Naive B cell (primary cell): ENCODE results near the gene C6orf15. TPM values are rescaled to one million over a fixed set of nuclear protein-coding genes. Genes with fewer than 3 reads are reported as not detected.
"Not testable (repeated sequence)": the region's sequence is repeated elsewhere in the genome, so short reads cannot be mapped to it uniquely, and the experiment has no call there.

Source experiments
- ATAC-seq, 2 donors: fragments of 150-1000 bp; cut with Tn5 transposase; 2 replicates each; pipeline ENCODE4 v1.10.0; 2021; ENCODE audit warnings: low read depth in 2 of 2, mild to moderate bottlenecking in 2 of 2, moderate library complexity in 2 of 2
- DNase-seq: peaks from one replicate; pipeline ENCODE4 v3.0.0; 2022
- H3K27ac Mint-ChIP-seq, 6 donors: one replicate each; pipeline ENCODE4 v1.8.0; 2020 to 2022; ENCODE audit warnings: mild to moderate bottlenecking in 6 of 6, mixed read lengths in 6 of 6, moderate library complexity in 5 of 6, inconsistent platforms in 2 of 6
- H3K27me3 Mint-ChIP-seq, 3 donors: one replicate each; pipeline ENCODE4 v1.8.0; 2021 to 2022; ENCODE audit warnings: mixed read lengths in 3 of 3, mild to moderate bottlenecking in 1 of 3
- H3K36me3 Mint-ChIP-seq, 2 donors: one replicate each; pipeline ENCODE4 v1.8.0; 2020 to 2022; ENCODE audit warnings: mixed read lengths in 2 of 2, inconsistent platforms in 1 of 2, mild to moderate bottlenecking in 1 of 2
- H3K4me1 Mint-ChIP-seq, 3 donors: one replicate each; pipeline ENCODE4 v1.8.0; 2020 to 2022; ENCODE audit warnings: mixed read lengths in 3 of 3, inconsistent platforms in 1 of 3, mild to moderate bottlenecking in 1 of 3, moderate library complexity in 1 of 3
- H3K4me3 Mint-ChIP-seq, 8 donors: one replicate each; pipeline ENCODE4 v1.8.0; 2020 to 2022; ENCODE audit warnings: mild to moderate bottlenecking in 8 of 8, mixed read lengths in 8 of 8, moderate library complexity in 8 of 8, inconsistent platforms in 2 of 8
- H3K9me3 Mint-ChIP-seq, 7 donors: one replicate each; pipeline ENCODE4 v1.8.0; 2020 to 2022; ENCODE audit warnings: mixed read lengths in 7 of 7, mild to moderate bottlenecking in 5 of 7, inconsistent platforms in 2 of 7, moderate library complexity in 1 of 7
- polyA plus RNA-seq, 6 donors: library from polyadenylated mRNA; unstranded; fragments of 300-500 nt; fragmentation: Illumina TruSeq; gene quantifications; one replicate each; pipeline ENCODE4 v1.2.3, GENCODE V29; 2021; ENCODE audit warnings: low read depth in 6 of 6

Gene C6orf15
- polyA plus RNA-seq, 6 donors from 2014 or later = not detected

GRCh38 chr6:31067028-31067427, 45.3 kb downstream of the C6orf15 start:
- not testable (repeated sequence) for DNase-seq, H3K36me3 Mint-ChIP-seq, H3K9me3 Mint-ChIP-seq, ATAC-seq, H3K4me1 Mint-ChIP-seq, H3K27me3 Mint-ChIP-seq, H3K27ac Mint-ChIP-seq, H3K4me3 Mint-ChIP-seq

GRCh38 chr6:31065556-31065955, 46.8 kb downstream of the C6orf15 start:
- Mint-ChIP-seq H3K4me3 (no peak overlapping the region), H3K27me3 (peaks cover 0 to 16% (median 8%) of the 10 kb centered on the region in 3 donors), H3K9me3 (no peaks in the 10 kb centered on the region), H3K36me3 (no peaks in the 10 kb centered on the region), H3K4me1 (no peaks in the 10 kb centered on the region), H3K27ac (peak overlapping the region in 1 of 6 donors; percentile 12)
- ATAC-seq (no peak), DNase-seq (no peak)

DNA sequence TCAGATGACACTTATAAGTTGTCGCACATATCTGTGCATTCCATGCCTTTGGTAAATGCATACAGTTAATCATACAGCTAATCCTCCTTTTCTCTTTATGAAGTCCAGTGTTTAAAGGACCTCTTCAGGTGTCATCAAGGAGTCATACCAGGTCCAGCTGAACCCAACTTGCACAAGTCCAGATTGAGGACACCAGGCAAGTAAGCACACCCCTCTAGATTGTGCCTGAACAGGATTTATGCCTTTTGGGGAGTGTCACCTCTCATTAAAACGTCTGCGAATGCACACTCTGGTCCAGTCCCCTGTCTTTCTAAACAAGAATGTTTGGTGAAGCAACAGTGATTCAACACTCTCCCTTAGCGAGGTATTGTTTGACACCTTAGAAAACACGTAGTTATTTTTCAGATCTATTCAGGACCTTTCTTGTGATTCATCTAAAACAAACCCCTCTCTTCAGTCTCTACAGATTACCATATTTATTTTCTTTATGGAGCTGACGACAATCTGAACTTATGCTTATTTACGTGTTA, 48.4 kb downstream of the C6orf15 start:
- no peaks in the 10 kb centered on the region for H3K4me1 Mint-ChIP-seq
- peaks cover 0 to 16% (median 8%) of the 10 kb centered on the region in 3 donors for H3K27me3 Mint-ChIP-seq

More for the DNA sequence above, 48.4 kb downstream of the C6orf15 start:
- Mint-ChIP-seq H3K4me3 (no peak overlapping the region), H3K9me3 (no peaks in the 10 kb centered on the region), H3K27ac (peak overlapping the region in 1 of 6 donors; percentile 47), H3K36me3 (no peaks in the 10 kb centered on the region)
- ATAC-seq = no peak
- DNase-seq = no peak

Other genes starting within 250 kb of the C6orf15 start
- 1 to 10 TPM; 3.6 to 8.0 (median 4.4) TPM for gene DDR1, start 228.1 kb downstream of the C6orf15 start, polyA plus RNA-seq
- 10 to 100 TPM in 3 of 6 donors, 1 to 10 TPM in 3; 7.6 to 11.5 (median 9.6) TPM for gene GTF2H4, start 204.4 kb downstream of the C6orf15 start, polyA plus RNA-seq
- gene VARS2, start 198.3 kb downstream of the C6orf15 start, polyA plus RNA-seq = 10 to 100 TPM in 5 of 6 donors, 1 to 10 TPM in 1; 1.2 to 28.4 (median 19.4) TPM
- gene SFTA2, start 180.4 kb downstream of the C6orf15 start, polyA plus RNA-seq = under 1 TPM in 1 of 6 donors, not detected in 5; 0.38 TPM
- not detected for gene MUCL3, start 171.6 kb downstream of the C6orf15 start, polyA plus RNA-seq
- gene MUC21, start 128.9 kb downstream of the C6orf15 start, polyA plus RNA-seq = not detected
- not detected for gene MUC22, start 102.1 kb downstream of the C6orf15 start, polyA plus RNA-seq
- not detected for gene PSORS1C1, start 2.2 kb upstream of the C6orf15 start, polyA plus RNA-seq
- gene CDSN, start 7.9 kb upstream of the C6orf15 start, polyA plus RNA-seq = not detected
- gene PSORS1C2, start 26.5 kb upstream of the C6orf15 start, polyA plus RNA-seq = not detected
- 1 to 10 TPM; 2.6 to 6.1 (median 4.5) TPM for gene CCHCR1, start 45.2 kb upstream of the C6orf15 start, polyA plus RNA-seq
- gene TCF19, start 46.0 kb upstream of the C6orf15 start, polyA plus RNA-seq = 10 to 100 TPM in 4 of 6 donors, 1 to 10 TPM in 2; 8.4 to 12.3 (median 11.5) TPM
- gene POU5F1, start 58.1 kb upstream of the C6orf15 start, polyA plus RNA-seq = under 1 TPM in 2 of 6 donors, not detected in 4; 0.25 to 0.40 TPM
- 1,000 to 10,000 TPM in 5 of 6 donors, 100 to 1,000 TPM in 1; 882 to 1,808 (median 1,469) TPM for gene HLA-C, start 159.5 kb upstream of the C6orf15 start, polyA plus RNA-seq
- gene HLA-B, start 244.6 kb upstream of the C6orf15 start, polyA plus RNA-seq = 1,000 to 10,000 TPM; 3,795 to 6,657 (median 6,196) TPM